SK-N-SH (cell line): ENCODE measurements around the gene ST3GAL2.

Experiments
- ELF1 ChIP-seq: IDR thresholded peaks from 2 replicates; pipeline ENCODE4 v1.4.0; 2012
- FOXM1 ChIP-seq: IDR thresholded peaks from 2 replicates; pipeline ENCODE4 v1.4.0; 2012; ENCODE audit warnings: low read depth, mild to moderate bottlenecking
- GABPA ChIP-seq: IDR thresholded peaks from 2 replicates; pipeline ENCODE4 v1.4.0; 2012; ENCODE audit warnings: low read depth, mild to moderate bottlenecking
- PBX3 ChIP-seq: IDR thresholded peaks from 2 replicates; pipeline ENCODE4; 2012
- POLR2AphosphoS5 ChIP-seq: IDR thresholded peaks from 2 replicates; pipeline ENCODE4 v1.6.1; 2012; ENCODE audit warnings: low read depth, low read length
- RCOR1 ChIP-seq: fragments of 150-350 bp; IDR thresholded peaks from 2 replicates; pipeline ENCODE4 v1.6.1; 2017; ENCODE audit warnings: antibody characterized with exemption, low read length
- RFX5 ChIP-seq: IDR thresholded peaks from 2 replicates; pipeline ENCODE4 v1.6.1; 2012; ENCODE audit warnings: mild to moderate bottlenecking, improper control_type of control experiment, low read length
- SMC3 ChIP-seq: IDR thresholded peaks from 2 replicates; pipeline ENCODE4 v1.6.1; 2012; ENCODE audit warnings: low read depth, low read length, improper control_type of control experiment
- TAF1 ChIP-seq: IDR thresholded peaks from 2 replicates; pipeline ENCODE4 v1.6.1; 2012; ENCODE audit warnings: low read depth, mild to moderate bottlenecking, low read length, moderate library complexity, borderline replicate concordance
- TCF12 ChIP-seq: IDR thresholded peaks from 2 replicates; pipeline ENCODE4 v1.4.0; 2012
- USF2 ChIP-seq: fragments of 150-350 bp; IDR thresholded peaks from 2 replicates; pipeline ENCODE4 v1.6.1; 2017; ENCODE audit warnings: antibody characterized with exemption, low read length, low read depth, borderline replicate concordance
- TF ChIP-seq, protein P1 (sequence below): fragments of 200-600 bp; sonication (generic); IDR thresholded peaks from 2 replicates; pipeline ENCODE4 v1.6.1; 2017; ENCODE audit warnings: antibody characterized with exemption, mild to moderate bottlenecking, moderate library complexity
- TF ChIP-seq, protein P2 (sequence below): IDR thresholded peaks from 2 replicates; pipeline ENCODE4 v1.4.0; 2012; ENCODE audit warnings: low read depth, borderline replicate concordance
- TF ChIP-seq, protein P3 (sequence below): IDR thresholded peaks from 2 replicates; pipeline ENCODE4 v1.4.0; 2012; ENCODE audit warnings: low read depth

DNA sequence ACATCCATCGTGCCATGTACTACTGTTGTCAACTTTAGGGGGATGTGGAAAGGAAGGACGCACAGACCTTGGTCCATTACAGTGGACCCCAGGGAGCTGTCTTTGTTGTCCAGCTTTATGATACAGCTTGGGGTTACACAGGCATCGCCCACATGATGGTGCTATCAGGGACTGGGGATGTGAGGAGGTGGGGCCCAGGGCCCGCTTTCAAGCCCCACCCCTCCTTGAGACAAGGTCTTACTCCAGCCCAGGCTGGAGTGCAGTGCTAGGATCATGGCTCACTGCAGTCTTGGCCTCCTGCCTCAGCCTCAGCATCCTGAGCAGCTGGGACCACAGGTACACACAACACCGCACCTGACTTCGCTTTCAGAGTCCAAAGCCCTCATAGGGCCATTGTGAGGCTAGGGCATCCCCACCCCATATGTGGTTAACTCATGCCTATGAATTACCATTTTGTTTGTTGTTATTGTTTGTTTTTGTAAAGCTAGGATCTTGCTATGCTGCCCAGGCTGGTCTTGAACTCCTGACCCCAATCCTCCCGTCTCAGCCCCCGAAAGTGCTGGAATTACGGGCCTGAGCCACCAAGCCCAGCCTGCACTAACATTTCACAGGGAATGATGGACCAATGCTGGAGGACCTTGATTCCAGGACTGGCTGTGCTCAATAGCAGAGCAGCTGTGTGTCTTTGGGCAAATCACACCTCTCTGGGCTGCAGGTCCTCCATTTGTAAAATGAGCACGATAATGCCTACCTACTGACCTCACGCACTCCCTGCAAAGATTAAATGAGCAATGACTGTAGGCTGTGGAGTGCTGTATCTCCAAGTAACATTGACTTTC is 17.2 kb downstream of the ST3GAL2 start:
- TF ChIP-seq, protein P1, sequence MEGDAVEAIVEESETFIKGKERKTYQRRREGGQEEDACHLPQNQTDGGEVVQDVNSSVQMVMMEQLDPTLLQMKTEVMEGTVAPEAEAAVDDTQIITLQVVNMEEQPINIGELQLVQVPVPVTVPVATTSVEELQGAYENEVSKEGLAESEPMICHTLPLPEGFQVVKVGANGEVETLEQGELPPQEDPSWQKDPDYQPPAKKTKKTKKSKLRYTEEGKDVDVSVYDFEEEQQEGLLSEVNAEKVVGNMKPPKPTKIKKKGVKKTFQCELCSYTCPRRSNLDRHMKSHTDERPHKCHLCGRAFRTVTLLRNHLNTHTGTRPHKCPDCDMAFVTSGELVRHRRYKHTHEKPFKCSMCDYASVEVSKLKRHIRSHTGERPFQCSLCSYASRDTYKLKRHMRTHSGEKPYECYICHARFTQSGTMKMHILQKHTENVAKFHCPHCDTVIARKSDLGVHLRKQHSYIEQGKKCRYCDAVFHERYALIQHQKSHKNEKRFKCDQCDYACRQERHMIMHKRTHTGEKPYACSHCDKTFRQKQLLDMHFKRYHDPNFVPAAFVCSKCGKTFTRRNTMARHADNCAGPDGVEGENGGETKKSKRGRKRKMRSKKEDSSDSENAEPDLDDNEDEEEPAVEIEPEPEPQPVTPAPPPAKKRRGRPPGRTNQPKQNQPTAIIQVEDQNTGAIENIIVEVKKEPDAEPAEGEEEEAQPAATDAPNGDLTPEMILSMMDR: no peak
- TF ChIP-seq, protein P2, sequence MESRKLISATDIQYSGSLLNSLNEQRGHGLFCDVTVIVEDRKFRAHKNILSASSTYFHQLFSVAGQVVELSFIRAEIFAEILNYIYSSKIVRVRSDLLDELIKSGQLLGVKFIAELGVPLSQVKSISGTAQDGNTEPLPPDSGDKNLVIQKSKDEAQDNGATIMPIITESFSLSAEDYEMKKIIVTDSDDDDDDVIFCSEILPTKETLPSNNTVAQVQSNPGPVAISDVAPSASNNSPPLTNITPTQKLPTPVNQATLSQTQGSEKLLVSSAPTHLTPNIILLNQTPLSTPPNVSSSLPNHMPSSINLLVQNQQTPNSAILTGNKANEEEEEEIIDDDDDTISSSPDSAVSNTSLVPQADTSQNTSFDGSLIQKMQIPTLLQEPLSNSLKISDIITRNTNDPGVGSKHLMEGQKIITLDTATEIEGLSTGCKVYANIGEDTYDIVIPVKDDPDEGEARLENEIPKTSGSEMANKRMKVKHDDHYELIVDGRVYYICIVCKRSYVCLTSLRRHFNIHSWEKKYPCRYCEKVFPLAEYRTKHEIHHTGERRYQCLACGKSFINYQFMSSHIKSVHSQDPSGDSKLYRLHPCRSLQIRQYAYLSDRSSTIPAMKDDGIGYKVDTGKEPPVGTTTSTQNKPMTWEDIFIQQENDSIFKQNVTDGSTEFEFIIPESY: no peak
- TF ChIP-seq TAF1: no peak
- TF ChIP-seq ELF1: no peak
- TF ChIP-seq, protein P3, sequence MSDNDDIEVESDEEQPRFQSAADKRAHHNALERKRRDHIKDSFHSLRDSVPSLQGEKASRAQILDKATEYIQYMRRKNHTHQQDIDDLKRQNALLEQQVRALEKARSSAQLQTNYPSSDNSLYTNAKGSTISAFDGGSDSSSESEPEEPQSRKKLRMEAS: no peak
- TF ChIP-seq FOXM1: no peak
- TF ChIP-seq RFX5: no peak
- no peak for TF ChIP-seq GABPA
- no peak for TF ChIP-seq RCOR1
- no peak for TF ChIP-seq USF2
- no peak for TF ChIP-seq SMC3
- TF ChIP-seq POLR2AphosphoS5: no peak
- TF ChIP-seq PBX3: no peak
- TF ChIP-seq TCF12: no peak
